T follicular helper cell (primary cell): Measurements from ENCODE around the gene GARIN1A.

Experiments
- DNase-seq: peaks from one replicate; pipeline ENCODE4 v3.0.0-alpha.2; 2020; ENCODE audit warnings: low read depth

The GARIN1A gene

DNA sequence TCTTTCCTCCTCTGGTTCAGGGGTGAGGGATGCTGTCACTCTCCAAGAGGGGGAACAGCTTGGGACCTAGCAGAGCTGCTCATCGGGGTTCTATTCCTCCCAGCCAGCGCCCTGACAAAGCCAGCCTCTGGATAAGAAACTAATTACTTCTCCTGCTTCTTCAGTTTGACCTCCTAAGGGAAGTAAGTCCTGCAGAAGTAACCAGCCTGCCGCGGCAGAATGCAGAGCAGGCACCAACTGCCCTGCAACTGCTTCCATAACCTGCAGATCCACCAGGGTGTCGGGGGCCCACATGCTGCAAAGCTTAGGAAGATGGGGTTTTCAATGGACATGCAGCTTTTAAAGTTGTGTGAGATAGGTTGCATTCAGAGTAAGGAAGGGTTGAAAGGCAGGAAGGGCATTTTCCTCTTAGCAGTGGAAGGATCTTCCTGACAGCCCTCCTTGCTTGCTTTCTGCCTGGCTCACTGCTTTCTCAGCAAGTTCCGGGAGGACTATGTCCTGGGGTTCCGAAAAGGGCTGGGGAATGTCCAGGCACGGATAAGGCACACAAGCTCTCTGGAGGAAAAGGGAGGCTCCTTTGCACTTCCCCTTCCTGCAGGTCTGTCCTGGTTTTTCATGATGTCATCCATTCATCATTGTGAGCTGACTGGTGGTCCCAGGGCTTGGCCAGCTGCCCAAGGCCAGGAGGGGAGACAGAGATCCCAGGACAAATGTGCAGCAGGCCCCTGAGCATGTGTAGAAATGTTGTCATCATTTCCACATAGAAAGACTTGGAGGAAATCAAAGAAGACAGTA, 42.8 kb downstream of the GARIN1A start:
- no peak for DNase-seq

DNA sequence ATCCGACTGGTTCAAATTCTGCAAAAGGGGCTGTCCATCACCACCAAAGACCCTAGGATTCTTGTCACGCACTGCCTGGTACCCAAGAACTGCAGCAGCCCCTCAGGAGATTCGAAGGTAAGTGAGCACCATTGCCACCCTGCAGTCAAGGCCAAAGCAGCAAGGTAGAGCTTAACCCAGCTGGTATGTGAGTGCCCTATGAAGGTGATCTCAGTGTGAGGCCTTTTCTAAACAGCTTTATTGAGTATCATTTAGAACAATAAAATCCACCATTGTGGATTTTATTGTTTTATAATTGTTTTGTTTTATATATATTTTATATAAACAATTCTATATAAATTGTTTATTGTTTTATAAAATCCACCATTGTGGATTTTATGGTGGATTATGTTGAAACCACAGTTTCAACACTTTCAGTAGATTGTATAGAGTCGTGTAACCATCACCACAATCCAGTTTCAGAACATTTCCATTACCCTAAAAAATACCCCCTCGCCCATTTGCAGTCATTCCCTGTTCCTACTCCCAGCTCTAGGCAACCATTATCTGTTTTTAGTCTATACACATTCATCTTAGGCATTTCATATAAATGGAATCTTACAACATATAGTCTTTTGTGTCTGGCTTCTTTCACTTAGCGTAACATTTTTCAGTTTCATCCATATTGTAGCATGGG, 47.0 kb downstream of the GARIN1A start:
- no peak for DNase-seq

DNA sequence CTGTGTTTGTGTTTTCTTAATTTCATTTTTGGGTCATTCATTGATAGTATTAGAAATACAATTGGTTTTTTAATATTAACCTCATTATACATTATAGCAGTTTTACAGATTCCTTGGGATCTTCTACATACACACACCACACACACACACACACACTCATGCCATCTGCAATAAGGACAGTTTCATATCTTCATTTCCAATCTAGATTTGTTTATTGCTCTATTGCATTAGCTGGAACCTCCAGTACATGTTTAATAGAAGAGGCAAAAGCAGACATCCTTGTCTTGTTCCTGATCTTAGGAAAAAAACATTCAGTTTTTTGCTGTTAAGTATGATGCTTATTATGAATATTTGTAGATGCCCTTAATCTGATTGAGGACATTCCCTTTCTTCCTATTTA, 49.3 kb downstream of the GARIN1A start:
- DNase-seq, result no peak
